Mesodermal cell (in vitro differentiated cells): ENCODE results near the gene SNX9.

ENCODE experiments used
- H3K27ac ChIP-seq: 2 replicates; pipeline ENCODE4 v1.7.0; 2013; ENCODE audit warnings: mild to moderate bottlenecking, low read depth, low read length, moderate library complexity; ENCODE audit not compliant: severe bottlenecking
- H3K36me3 ChIP-seq: 2 replicates; pipeline ENCODE4 v1.7.1; 2013; ENCODE audit warnings: mild to moderate bottlenecking, low read length, moderate library complexity; ENCODE audit not compliant: control insufficient read depth, insufficient read depth
- H3K4me1 ChIP-seq: one replicate; pipeline ENCODE4 v1.7.1; 2013; ENCODE audit warnings: mild to moderate bottlenecking, low read length; ENCODE audit not compliant: insufficient read depth, control insufficient read depth, poor library complexity, severe bottlenecking
- H3K4me3 ChIP-seq: 2 replicates; pipeline ENCODE4 v1.7.0; 2013; ENCODE audit warnings: low read length, control low read depth, mild to moderate bottlenecking; ENCODE audit not compliant: insufficient read depth, poor library complexity, severe bottlenecking; ENCODE audit errors: extremely low read depth
- H3K9me3 ChIP-seq: 2 replicates; pipeline ENCODE4 v1.7.1; 2013; ENCODE audit warnings: mild to moderate bottlenecking, low read length, moderate library complexity; ENCODE audit not compliant: control insufficient read depth
- WGBS, 2 experiments: methylation state at CpG; one replicate each; pipeline ENCODE4 v1.1.5; 2013; ENCODE audit warnings: missing lambda C conversion rate in 2 of 2; ENCODE audit not compliant: insufficient coverage in 2 of 2; 5-methylcytosine and 5-hydroxymethylcytosine counted together

SNX9 gene

GRCh38 chr6:157907651-157908050 lies 84.6 kb downstream of the SNX9 start:
- Histone ChIP-seq H3K9me3 (no peaks in the 10 kb centered on the region), H3K4me3 (no peak overlapping the region), H3K27ac (no peak overlapping the region), H3K36me3 (peaks cover 67% of the 10 kb centered on the region), H3K4me1 (no peaks in the 10 kb centered on the region)
- 98 to 99% methylated on average over 5 to 6 of the region's 7 CpGs for WGBS, 2 experiments

GRCh38 chr6:157908369-157909281 lies 85.6 kb downstream of the SNX9 start:
- H3K36me3 ChIP-seq, result peaks cover 68% of the 10 kb centered on the region
- no peak overlapping the region for H3K4me3 ChIP-seq
- H3K4me1 ChIP-seq, result no peaks in the 10 kb centered on the region
- 90 to 95% methylated on average over 4 of the region's 7 CpGs for WGBS, 2 experiments
- H3K9me3 ChIP-seq, result no peaks in the 10 kb centered on the region
- no peak overlapping the region for H3K27ac ChIP-seq

- Histone ChIP-seq H3K36me3 (peaks cover 72% of the 10 kb centered on the region), H3K4me1 (no peaks in the 10 kb centered on the region), H3K4me3 (no peak overlapping the region), H3K27ac (no peak overlapping the region), H3K9me3 (no peaks in the 10 kb centered on the region)
- 100% methylated on average over 1 to 2 of the region's 3 CpGs for WGBS, 2 experiments
These were observed 86.2 kb downstream of the SNX9 start for GRCh38 chr6:157909282-157909664.

DNA sequence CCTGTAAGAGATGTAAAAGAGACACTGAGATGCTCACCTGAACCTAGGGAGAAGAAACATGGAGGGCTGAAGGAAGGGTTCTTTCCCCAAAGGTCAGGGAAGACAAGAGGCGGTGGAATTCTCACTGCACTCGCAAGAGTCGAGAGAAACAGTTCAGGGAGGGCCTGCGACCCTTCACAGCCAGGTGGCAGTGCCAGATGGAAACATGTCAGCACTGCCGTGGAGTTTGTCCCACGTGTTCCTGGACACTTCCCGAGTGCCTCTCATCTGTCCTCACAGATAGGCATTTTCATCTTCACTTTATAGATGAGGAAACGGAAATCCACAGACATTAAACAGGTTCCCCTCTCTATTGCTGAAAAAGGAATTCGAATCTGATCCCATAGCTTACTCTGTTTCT lies 88.2 kb downstream of the SNX9 start:
- Histone ChIP-seq H3K4me1 (no peaks in the 10 kb centered on the region), H3K36me3 (peaks cover 77% of the 10 kb centered on the region), H3K27ac (no peak overlapping the region), H3K9me3 (no peaks in the 10 kb centered on the region), H3K4me3 (no peak overlapping the region)
- WGBS, 2 experiments, result 80 to 93% methylated on average over 7 of the region's 9 CpGs

DNA sequence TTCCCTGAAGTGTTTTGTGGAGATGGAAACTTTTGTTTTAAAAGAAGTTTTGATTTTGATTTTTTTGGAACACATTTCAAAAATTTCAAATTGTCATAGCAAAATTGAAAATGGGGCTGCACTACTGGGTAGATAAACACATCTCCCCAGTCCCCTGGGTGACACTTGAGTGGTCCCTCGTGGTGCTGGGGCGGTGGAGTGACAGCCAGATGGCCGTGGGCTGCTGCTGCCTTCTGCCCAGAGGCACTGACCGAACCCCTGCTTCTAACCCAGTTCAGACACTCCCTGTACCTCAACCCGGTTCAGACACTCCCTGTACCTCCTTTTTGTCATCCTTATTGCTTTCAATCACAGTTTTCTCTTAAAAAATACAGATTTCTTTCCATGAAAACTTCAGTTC lies 88.7 kb downstream of the SNX9 start:
- no peak overlapping the region for H3K4me3 ChIP-seq
- peaks cover 82% of the 10 kb centered on the region for H3K36me3 ChIP-seq
- H3K27ac ChIP-seq, result no peak overlapping the region
- no peaks in the 10 kb centered on the region for H3K9me3 ChIP-seq
- 89 to 100% methylated on average over 5 of the region's 5 CpGs for WGBS, 2 experiments
- H3K4me1 ChIP-seq, result no peaks in the 10 kb centered on the region

GRCh38 chr6:157912326-157912725 lies 89.3 kb downstream of the SNX9 start:
- no peaks in the 10 kb centered on the region for H3K4me1 ChIP-seq
- H3K27ac ChIP-seq, result no peak overlapping the region
- no peaks in the 10 kb centered on the region for H3K9me3 ChIP-seq
- peaks cover 84% of the 10 kb centered on the region for H3K36me3 ChIP-seq
- WGBS, 2 experiments, result 80% methylated on average over 1 to 2 of the region's 6 CpGs
- H3K4me3 ChIP-seq, result no peak overlapping the region

DNA sequence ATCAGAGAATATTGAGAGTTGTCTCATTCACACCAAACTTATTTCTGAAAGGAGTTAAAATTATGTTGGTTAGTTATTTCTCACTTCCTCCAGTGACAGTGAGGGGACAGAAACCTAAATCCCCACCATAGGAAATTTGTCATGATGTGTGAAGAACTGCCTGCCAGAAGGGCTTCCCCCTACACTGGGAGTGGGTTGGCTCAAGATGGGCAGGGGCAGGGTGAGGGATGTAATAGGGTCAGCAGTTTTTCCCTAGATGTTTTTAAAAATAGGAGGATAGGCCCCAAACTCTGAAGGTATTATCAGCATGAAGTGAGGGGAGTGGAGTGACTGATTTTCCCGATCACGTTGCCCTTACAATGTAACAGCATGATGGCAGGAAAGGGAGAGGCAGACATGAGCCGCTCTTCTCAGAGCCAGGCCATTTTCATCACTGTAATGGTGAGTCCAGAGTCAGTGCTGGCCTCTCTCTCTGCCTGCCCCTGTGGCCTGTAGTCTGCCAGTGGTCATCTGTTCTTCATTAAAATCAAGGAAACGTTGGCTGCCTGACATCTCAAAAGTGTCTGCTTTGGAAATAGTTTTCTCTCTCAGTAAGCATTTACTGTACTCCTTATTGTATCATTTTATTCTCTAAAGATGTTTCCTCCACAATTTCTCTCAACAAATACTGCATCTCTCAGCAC lies 98.8 kb downstream of the SNX9 start:
- WGBS, 2 experiments, result 89 to 96% methylated on average over 3 to 4 of the region's 4 CpGs
- peaks cover 77% of the 10 kb centered on the region for H3K36me3 ChIP-seq
- H3K4me3 ChIP-seq, result no peak overlapping the region
- H3K27ac ChIP-seq, result no peak overlapping the region
- H3K9me3 ChIP-seq, result no peaks in the 10 kb centered on the region
- no peaks in the 10 kb centered on the region for H3K4me1 ChIP-seq

- Histone ChIP-seq H3K4me1 (no peaks in the 10 kb centered on the region), H3K27ac (no peak overlapping the region), H3K4me3 (no peak overlapping the region), H3K9me3 (no peaks in the 10 kb centered on the region), H3K36me3 (peaks cover 79% of the 10 kb centered on the region)
- WGBS, 2 experiments, result no CpG with 5 or more reads among the region's 2 CpGs
These were observed 102.7 kb downstream of the SNX9 start for GRCh38 chr6:157925771-157926170.

DNA sequence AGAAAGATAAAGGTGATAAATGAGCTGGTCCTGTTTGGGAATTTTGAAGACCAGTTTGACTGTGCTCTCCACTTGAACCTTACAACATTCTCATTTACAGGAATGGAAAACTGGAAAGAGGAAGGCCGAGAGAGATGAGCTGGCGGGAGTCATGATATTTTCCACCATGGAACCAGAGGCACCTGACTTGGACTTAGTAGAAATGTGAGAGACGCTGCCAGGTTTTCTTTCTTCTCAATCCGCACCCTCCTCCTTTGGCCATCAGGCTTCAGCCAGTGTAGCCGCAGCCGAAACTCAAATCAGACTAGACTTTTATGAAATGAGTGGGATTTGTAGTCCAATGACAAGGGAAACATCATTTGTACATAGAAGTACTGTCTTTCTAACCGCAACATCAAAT lies 104.0 kb downstream of the SNX9 start:
- no peak overlapping the region for H3K4me3 ChIP-seq
- H3K27ac ChIP-seq, result no peak overlapping the region
- WGBS, 2 experiments, result 100% methylated on average over 3 to 5 of the region's 7 CpGs
- H3K9me3 ChIP-seq, result no peaks in the 10 kb centered on the region
- H3K36me3 ChIP-seq, result peaks cover 79% of the 10 kb centered on the region
- H3K4me1 ChIP-seq, result no peaks in the 10 kb centered on the region

DNA sequence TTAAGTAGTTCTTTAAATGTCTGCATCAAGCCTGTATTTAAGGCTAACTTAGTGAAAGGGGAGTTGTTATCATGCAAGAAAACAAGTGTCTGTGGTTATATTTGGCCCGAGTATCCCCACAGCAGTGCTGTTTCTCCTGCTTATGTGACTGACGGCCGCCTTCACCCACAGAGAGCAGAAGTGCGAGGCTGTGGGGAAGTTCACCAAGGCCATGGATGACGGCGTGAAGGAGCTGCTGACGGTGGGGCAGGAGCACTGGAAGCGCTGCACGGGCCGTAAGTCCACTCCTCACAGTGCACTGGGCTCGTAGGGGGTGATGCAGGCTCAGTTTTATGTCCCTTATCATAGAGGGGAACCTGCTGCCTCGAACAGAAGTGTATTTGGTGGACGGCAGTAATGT lies 105.4 kb downstream of the SNX9 start:
- no peak overlapping the region for H3K27ac ChIP-seq
- 97 to 100% methylated on average over 11 to 13 of the region's 13 CpGs for WGBS, 2 experiments
- H3K9me3 ChIP-seq, result no peaks in the 10 kb centered on the region
- no peak overlapping the region for H3K4me3 ChIP-seq
- H3K36me3 ChIP-seq, result peaks cover 79% of the 10 kb centered on the region
- H3K4me1 ChIP-seq, result no peaks in the 10 kb centered on the region

DNA sequence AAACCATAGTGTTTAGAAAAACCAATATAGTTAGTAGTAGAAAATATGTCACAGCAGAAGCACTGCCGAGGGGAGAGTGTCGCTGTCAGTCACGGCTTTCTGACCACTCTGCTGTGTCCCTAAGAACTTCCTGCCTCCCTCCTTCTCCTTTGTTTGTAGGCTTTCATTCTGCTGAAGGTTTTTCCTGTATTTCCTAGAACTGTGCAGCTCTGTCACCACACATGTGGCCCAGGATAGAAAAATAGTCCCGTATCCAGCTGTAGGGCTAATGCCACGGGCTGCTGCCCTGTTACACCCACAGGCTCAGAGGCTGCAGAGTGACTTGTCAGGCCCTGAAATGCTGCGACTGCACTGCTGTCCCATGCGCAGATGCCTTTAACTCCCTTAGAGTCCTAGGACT lies 106.0 kb downstream of the SNX9 start:
- no peaks in the 10 kb centered on the region for H3K4me1 ChIP-seq
- H3K9me3 ChIP-seq, result no peaks in the 10 kb centered on the region
- WGBS, 2 experiments, result 81 to 85% methylated on average over 4 to 7 of the region's 7 CpGs
- H3K4me3 ChIP-seq, result no peak overlapping the region
- no peak overlapping the region for H3K27ac ChIP-seq
- peaks cover 80% of the 10 kb centered on the region for H3K36me3 ChIP-seq
